ENCODE data around the gene DNMT3B.

The DNMT3B gene

GRCh38 chr20:32784369-32785080 is 22.3 kb downstream of the DNMT3B start:
- no peak for DNase-seq (ENCODE audit: low read depth)
- no peak overlapping the region for H3K4me3 ChIP-seq (ENCODE audit: low read depth, low read length)
- no peak for TF ChIP-seq CTCF (IDR thresholded peaks at IDR 0.05; ENCODE audit: control insufficient read depth, extremely low read depth, insufficient read depth)

GRCh38 chr20:32786059-32786760 is 24.0 kb downstream of the DNMT3B start:
- no peak for TF ChIP-seq CTCF (IDR thresholded peaks at IDR 0.05; ENCODE audit: control insufficient read depth, extremely low read depth, insufficient read depth)
- H3K4me3 ChIP-seq (ENCODE audit: low read depth, low read length): no peak overlapping the region
- DNase-seq (ENCODE audit: low read depth): no peak

GRCh38 chr20:32787168-32787567 is 25.0 kb downstream of the DNMT3B start:
- TF ChIP-seq CTCF (IDR thresholded peaks at IDR 0.05; ENCODE audit: control insufficient read depth, extremely low read depth, insufficient read depth): no peak
- no peak for DNase-seq (ENCODE audit: low read depth)
- no peak overlapping the region for H3K4me3 ChIP-seq (ENCODE audit: low read depth, low read length)

- DNase-seq (ENCODE audit: low read depth): peak; percentile 21
- peak; percentile 99 for TF ChIP-seq CTCF (IDR thresholded peaks at IDR 0.05; ENCODE audit: control insufficient read depth, extremely low read depth, insufficient read depth)
- H3K4me3 ChIP-seq (ENCODE audit: low read depth, low read length): no peak overlapping the region
Measured at GRCh38 chr20:32789896-32790750, 27.9 kb downstream of the DNMT3B start.

- no peak for TF ChIP-seq CTCF (IDR thresholded peaks at IDR 0.05; ENCODE audit: control insufficient read depth, extremely low read depth, insufficient read depth)
- H3K4me3 ChIP-seq (ENCODE audit: low read depth, low read length): no peak overlapping the region
- DNase-seq (ENCODE audit: low read depth): no peak
Measured at GRCh38 chr20:32790751-32791057, 28.5 kb downstream of the DNMT3B start.

- no peak overlapping the region for H3K4me3 ChIP-seq (ENCODE audit: low read depth, low read length)
- TF ChIP-seq CTCF (IDR thresholded peaks at IDR 0.05; ENCODE audit: control insufficient read depth, extremely low read depth, insufficient read depth): no peak
- DNase-seq (ENCODE audit: low read depth): no peak
Measured at GRCh38 chr20:32792316-32792715, 30.1 kb downstream of the DNMT3B start.
